Uterus (tissue), 2 donors: Measurements from ENCODE around the gene RIPK1.

Source experiments
- CTCF ChIP-seq, 4 experiments: fragments of 200-600 bp in 2 of 4; fragments of 450-650 bp in 2 of 4; sonication (generic) in 2 of 4; IDR thresholded peaks; one replicate each; pipeline ENCODE4 v1.5.1; 2016 to 2019; ENCODE audit warnings: antibody characterized with exemption in 4 of 4, mild to moderate bottlenecking in 2 of 4, moderate library complexity in 1 of 4
- POLR2A ChIP-seq, 2 donors: fragments of 450-650 bp; IDR thresholded peaks; one replicate each; pipeline ENCODE4 v1.6.1; 2016; ENCODE audit warnings: antibody characterized with exemption in 2 of 2, mild to moderate bottlenecking in 1 of 2, moderate library complexity in 1 of 2

- TF ChIP-seq CTCF (IDR thresholded peaks at IDR 0.05) (no peak), POLR2A (IDR thresholded peaks at IDR 0.05) (no peak)
Measured at GRCh38 chr6:3136292-3137011, 68.2 kb downstream of the RIPK1 start.
